ENCODE data around the gene EHD1. TPM values are rescaled to one million over a fixed set of nuclear protein-coding genes. Genes with fewer than 3 reads are reported as not detected.

The EHD1 gene
- total and polyA plus RNA-seq, 9 of the 15 experiments (the other 6 are each of a cell fraction or from before 2014, with no cell fraction given), result 0.46 to 65.0 (median 16.4) TPM

DNA sequence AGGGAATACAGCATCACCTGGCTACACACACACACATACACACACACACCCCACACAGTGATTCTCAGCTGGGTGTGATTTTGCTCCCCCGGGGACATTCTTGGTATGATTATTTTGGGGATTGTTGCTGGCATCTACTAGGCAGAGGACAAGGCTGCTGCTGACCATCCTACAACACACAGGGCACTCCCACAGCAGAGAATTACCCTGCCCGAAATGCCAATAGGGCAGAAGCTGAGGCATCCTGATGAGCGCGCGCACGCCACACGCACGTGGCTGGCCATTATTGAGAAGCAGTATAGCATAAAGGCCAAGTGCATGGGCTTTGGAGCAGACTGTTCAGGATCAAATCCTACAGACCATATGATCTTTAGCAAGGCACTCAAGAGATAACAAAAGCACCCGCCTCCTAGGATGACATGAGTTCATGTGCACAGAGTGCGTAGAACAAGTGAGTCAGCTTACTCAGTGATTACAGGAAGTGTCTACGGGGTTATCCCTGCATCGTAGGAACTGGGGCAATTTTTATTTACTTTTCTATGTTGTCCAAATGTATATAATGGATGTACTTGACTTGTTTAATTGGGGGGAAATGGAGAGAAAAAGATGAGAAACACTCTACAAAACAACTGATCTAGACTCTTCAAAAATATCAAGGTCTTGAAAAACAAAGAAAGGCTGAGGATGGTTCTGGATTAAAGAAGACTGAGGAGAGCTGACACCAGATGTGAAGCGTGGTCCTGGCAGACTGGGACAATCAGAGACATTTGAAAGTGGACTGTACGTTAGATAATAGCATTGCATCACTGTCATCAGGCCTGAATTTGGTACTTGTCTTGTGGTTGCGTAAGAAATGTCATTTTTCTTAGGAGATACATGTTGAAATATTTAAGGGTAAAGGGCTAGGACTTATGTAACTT is 7.2 kb upstream of the EHD1 start (continued):
- TF ChIP-seq, protein P1, sequence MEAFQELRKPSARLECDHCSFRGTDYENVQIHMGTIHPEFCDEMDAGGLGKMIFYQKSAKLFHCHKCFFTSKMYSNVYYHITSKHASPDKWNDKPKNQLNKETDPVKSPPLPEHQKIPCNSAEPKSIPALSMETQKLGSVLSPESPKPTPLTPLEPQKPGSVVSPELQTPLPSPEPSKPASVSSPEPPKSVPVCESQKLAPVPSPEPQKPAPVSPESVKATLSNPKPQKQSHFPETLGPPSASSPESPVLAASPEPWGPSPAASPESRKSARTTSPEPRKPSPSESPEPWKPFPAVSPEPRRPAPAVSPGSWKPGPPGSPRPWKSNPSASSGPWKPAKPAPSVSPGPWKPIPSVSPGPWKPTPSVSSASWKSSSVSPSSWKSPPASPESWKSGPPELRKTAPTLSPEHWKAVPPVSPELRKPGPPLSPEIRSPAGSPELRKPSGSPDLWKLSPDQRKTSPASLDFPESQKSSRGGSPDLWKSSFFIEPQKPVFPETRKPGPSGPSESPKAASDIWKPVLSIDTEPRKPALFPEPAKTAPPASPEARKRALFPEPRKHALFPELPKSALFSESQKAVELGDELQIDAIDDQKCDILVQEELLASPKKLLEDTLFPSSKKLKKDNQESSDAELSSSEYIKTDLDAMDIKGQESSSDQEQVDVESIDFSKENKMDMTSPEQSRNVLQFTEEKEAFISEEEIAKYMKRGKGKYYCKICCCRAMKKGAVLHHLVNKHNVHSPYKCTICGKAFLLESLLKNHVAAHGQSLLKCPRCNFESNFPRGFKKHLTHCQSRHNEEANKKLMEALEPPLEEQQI (IDR thresholded peaks at IDR 0.05), result no peak
- TF ChIP-seq JUND (IDR thresholded peaks at IDR 0.05; ENCODE audit: borderline replicate concordance, low read depth, low read length) (peak; percentile 95), JUND (tag; IDR thresholded peaks at IDR 0.05; ENCODE audit: borderline replicate concordance, low read depth, low read length) (peak; percentile 94; the same call in 2 of the 3 replicates), FOXA1 (IDR thresholded peaks at IDR 0.05; ENCODE audit: borderline replicate concordance) (no peak), CTBP1 (IDR thresholded peaks at IDR 0.05; ENCODE audit: borderline replicate concordance) (peak; percentile 79; the same call in 1 of the 2 replicates), BACH1 (tag; IDR thresholded peaks at IDR 0.05) (peak; percentile 85), ZNF318 (IDR thresholded peaks at IDR 0.05; ENCODE audit: borderline replicate concordance in 1 of 2, low read depth in 1 of 2) (peak in 1 of 2 experiments; percentile 79; a peak in 2 of 4 replicates), TAF1 (IDR thresholded peaks at IDR 0.05; ENCODE audit: control insufficient read depth, extremely low read depth, insufficient read depth, low read length, severe bottlenecking) (peak; percentile 39), MEF2D (tag; conservative IDR thresholded peaks at IDR 0.05; ENCODE audit: low read depth) (0 out of 2 replicates have a peak, but pooled peaks have one; percentile 42), PHF8 (IDR thresholded peaks at IDR 0.05; ENCODE audit: borderline replicate concordance, low read length) (peak; percentile 27; the same call in 1 of the 2 replicates), MYNN (IDR thresholded peaks at IDR 0.05) (0 out of 2 replicates have a peak, but pooled peaks have one; percentile 63), MYNN (CRISPR knock-in tag; IDR thresholded peaks at IDR 0.05) (no peak), HDAC1 (IDR thresholded peaks at IDR 0.05) (peak in 1 of 2 experiments; percentile 87; a peak in 2 of 4 replicates)
- TF ChIP-seq, protein P2, sequence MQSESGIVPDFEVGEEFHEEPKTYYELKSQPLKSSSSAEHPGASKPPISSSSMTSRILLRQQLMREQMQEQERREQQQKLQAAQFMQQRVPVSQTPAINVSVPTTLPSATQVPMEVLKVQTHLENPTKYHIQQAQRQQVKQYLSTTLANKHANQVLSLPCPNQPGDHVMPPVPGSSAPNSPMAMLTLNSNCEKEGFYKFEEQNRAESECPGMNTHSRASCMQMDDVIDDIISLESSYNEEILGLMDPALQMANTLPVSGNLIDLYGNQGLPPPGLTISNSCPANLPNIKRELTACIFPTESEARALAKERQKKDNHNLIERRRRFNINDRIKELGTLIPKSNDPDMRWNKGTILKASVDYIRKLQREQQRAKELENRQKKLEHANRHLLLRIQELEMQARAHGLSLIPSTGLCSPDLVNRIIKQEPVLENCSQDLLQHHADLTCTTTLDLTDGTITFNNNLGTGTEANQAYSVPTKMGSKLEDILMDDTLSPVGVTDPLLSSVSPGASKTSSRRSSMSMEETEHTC (IDR thresholded peaks at IDR 0.05), result peak; percentile 90

Data from K562 (cell line).